Osteocyte (in vitro differentiated cells): ENCODE data around the gene BSCL2. TPM values are rescaled to one million over a fixed set of nuclear protein-coding genes. Genes with fewer than 3 reads are reported as not detected.
"Not testable (repeated sequence)": the region's sequence is repeated elsewhere in the genome, so short reads cannot be mapped to it uniquely, and the experiment has no call there.

Experiments used
- DNase-seq: peaks from one replicate; pipeline ENCODE4 v3.0.0; 2021; ENCODE audit warnings: mixed read lengths; ENCODE audit not compliant: unreplicated experiment; ENCODE audit errors: extremely low spot score
- H3K27ac Mint-ChIP-seq: one replicate; pipeline ENCODE4 v1.8.0; 2021; ENCODE audit warnings: mild to moderate bottlenecking, mixed read lengths; ENCODE audit not compliant: unreplicated experiment
- H3K27me3 Mint-ChIP-seq: one replicate; pipeline ENCODE4 v1.8.0; 2021; ENCODE audit warnings: mixed read lengths; ENCODE audit not compliant: unreplicated experiment
- H3K36me3 Mint-ChIP-seq: one replicate; pipeline ENCODE4 v1.8.0; 2021; ENCODE audit warnings: mixed read lengths; ENCODE audit not compliant: unreplicated experiment
- H3K4me1 Mint-ChIP-seq: one replicate; pipeline ENCODE4 v1.8.0; 2021; ENCODE audit warnings: mixed read lengths; ENCODE audit not compliant: unreplicated experiment
- H3K4me3 Mint-ChIP-seq: one replicate; pipeline ENCODE4 v1.8.0; 2021; ENCODE audit warnings: mild to moderate bottlenecking, moderate library complexity, mixed read lengths; ENCODE audit not compliant: unreplicated experiment
- H3K9me3 Mint-ChIP-seq: one replicate; pipeline ENCODE4 v1.8.0; 2021; ENCODE audit warnings: mixed read lengths; ENCODE audit not compliant: unreplicated experiment
- CTCF ChIP-seq: fragments of 200-600 bp; sonication (generic); IDR thresholded peaks from 2 replicates; pipeline ENCODE4 v1.5.0; 2021; ENCODE audit warnings: antibody characterized with exemption, mild to moderate bottlenecking, moderate library complexity
- total RNA-seq: library from RNA; stranded (reverse); gene quantifications from 2 replicates; pipeline ENCODE4 v1.2.1, GENCODE V29; 2021

Gene BSCL2
- total RNA-seq, 1 donor from 2014 or later: 54.1 TPM

DNA sequence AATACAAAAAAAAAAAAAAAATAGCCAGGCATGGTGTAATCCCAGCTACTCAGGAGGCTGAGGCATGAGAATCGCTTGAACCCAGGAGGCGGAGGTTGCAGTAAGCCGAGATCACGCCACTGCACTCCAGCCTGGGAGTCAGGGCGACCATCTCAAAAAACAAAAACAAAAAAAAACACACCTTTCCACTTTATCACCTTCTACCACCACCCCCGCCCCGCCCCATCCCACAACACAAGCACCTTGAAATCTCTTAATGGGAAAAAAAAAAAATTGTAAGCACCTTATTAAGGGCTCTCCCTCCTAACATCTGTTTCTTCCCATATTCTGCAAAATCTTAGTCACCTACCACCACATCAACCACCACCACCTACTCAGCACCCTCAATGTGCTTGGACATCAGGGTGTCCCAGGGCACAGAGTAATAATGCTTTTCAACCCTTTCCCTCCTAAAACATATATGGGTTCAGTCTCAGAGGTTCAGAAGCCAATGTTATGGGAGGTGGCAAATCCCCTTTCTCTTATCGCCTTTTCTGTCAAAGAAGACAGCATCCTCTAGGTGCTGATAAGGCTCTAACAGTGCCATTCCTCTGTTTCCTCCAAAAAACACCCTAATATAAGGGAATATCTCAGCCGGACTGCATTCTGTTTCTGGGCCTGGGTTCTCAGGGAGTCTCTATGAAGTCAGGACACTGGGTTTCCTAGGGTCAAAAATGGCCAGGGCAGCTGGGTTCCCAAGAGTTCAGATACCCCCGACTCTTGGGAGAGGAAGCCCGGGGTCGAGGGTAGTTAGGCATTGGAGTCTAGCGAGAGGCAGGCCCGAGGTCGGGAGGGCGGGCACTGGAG, 54.8 kb downstream of the BSCL2 start:
- TF ChIP-seq CTCF: no peak
- no peak for DNase-seq
- peaks cover 7% of the 10 kb centered on the region for H3K36me3 Mint-ChIP-seq
- H3K4me3 Mint-ChIP-seq: peak overlapping the region; percentile 89
- H3K4me1 Mint-ChIP-seq: peaks cover 17% of the 10 kb centered on the region
- no peaks in the 10 kb centered on the region for H3K9me3 Mint-ChIP-seq
- H3K27me3 Mint-ChIP-seq: no peaks in the 10 kb centered on the region
- peak overlapping the region; percentile 85 for H3K27ac Mint-ChIP-seq

- H3K4me3 Mint-ChIP-seq, DNase-seq, H3K9me3 Mint-ChIP-seq, H3K27me3 Mint-ChIP-seq, H3K36me3 Mint-ChIP-seq, H3K27ac Mint-ChIP-seq: not testable (repeated sequence)
- peaks cover 28% of the 10 kb centered on the region for H3K4me1 Mint-ChIP-seq
Observed at GRCh38 chr11:62650283-62650682, 56.9 kb downstream of the BSCL2 start.

DNA sequence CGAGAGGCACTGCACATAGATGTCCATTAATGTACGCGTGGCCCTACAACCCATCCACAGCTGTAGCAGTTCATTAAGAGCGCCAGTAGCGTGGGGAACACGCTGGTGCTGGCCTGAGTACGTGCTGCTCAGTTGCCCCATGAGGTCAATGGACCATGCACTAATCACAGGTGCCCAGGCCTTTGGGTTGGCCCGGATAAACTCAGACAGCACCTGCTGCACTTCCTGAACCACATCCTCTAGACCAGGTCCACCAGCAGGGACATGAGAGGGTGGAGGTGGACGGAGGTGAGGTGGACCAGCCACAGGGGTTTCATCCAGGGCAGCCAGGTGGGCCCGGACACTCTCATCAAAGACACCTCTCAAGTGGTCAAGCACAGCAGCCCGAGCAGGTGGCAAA, 57.7 kb downstream of the BSCL2 start:
- no peaks in the 10 kb centered on the region for H3K27me3 Mint-ChIP-seq
- peaks cover 33% of the 10 kb centered on the region for H3K4me1 Mint-ChIP-seq
- DNase-seq: no peak
- H3K27ac Mint-ChIP-seq: no peak overlapping the region
- no peak overlapping the region for H3K4me3 Mint-ChIP-seq
- no peaks in the 10 kb centered on the region for H3K9me3 Mint-ChIP-seq
- TF ChIP-seq CTCF: no peak
- H3K36me3 Mint-ChIP-seq: peaks cover 7% of the 10 kb centered on the region

DNA sequence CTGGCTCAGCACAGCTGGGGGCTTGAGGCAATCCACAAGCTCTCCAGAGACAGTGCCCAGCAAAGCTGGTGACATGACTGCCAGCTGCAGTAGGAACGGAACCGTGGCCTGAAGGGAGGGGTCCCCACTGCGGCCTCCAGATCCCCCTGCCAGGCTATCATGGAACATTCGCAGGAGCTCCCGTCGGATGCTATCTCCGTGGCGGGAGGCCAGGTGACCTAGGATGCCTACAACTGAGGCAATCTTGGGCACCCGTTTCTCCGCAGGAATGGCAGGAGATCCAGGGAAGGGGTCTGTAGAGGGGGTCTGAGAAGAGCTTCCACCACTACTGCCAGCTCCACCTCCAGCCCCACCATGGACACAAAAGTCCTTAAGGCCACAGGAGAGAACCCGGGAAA, 58.3 kb downstream of the BSCL2 start:
- peaks cover 30% of the 10 kb centered on the region for H3K4me1 Mint-ChIP-seq
- no peaks in the 10 kb centered on the region for H3K27me3 Mint-ChIP-seq
- no peak for DNase-seq
- peaks cover 7% of the 10 kb centered on the region for H3K36me3 Mint-ChIP-seq
- no peaks in the 10 kb centered on the region for H3K9me3 Mint-ChIP-seq
- no peak overlapping the region for H3K4me3 Mint-ChIP-seq
- no peak overlapping the region for H3K27ac Mint-ChIP-seq
- TF ChIP-seq CTCF: no peak

GRCh38 chr11:62648185-62648966, 58.8 kb downstream of the BSCL2 start:
- Mint-ChIP-seq H3K4me1 (peaks cover 27% of the 10 kb centered on the region), H3K27ac (no peak overlapping the region), H3K9me3 (no peaks in the 10 kb centered on the region), H3K36me3 (peaks cover 7% of the 10 kb centered on the region), H3K4me3 (no peak overlapping the region), H3K27me3 (no peaks in the 10 kb centered on the region)
- DNase-seq: no peak
- TF ChIP-seq CTCF: no peak
